Effector memory CD4-positive, alpha-beta T cell (primary cell): ENCODE measurements around the gene GAR1.
"Not testable (repeated sequence)": the region's sequence is repeated elsewhere in the genome, so short reads cannot be mapped to it uniquely, and the experiment has no call there.

ENCODE experiments used
- DNase-seq, 3 donors: peaks; one replicate each; pipeline ENCODE4 v3.0.0-alpha.2; 2020
- H3K27ac ChIP-seq: 2 replicates; pipeline ENCODE4 v1.7.0; 2013; ENCODE audit warnings: mild to moderate bottlenecking, low read length, moderate library complexity; ENCODE audit not compliant: insufficient read depth, poor library complexity, severe bottlenecking
- H3K27me3 ChIP-seq: replicated peaks from 2 replicates; pipeline ENCODE4 v1.7.0; 2013; ENCODE audit warnings: mild to moderate bottlenecking, low read length; ENCODE audit not compliant: insufficient read depth, control insufficient read depth, poor library complexity, severe bottlenecking
- H3K36me3 ChIP-seq: 2 replicates; pipeline ENCODE4 v1.7.0; 2013; ENCODE audit warnings: mild to moderate bottlenecking, low read length, moderate library complexity; ENCODE audit not compliant: control insufficient read depth, insufficient read depth
- H3K4me1 ChIP-seq: 2 replicates; pipeline ENCODE4 v1.7.0; 2013; ENCODE audit warnings: low read length, mild to moderate bottlenecking; ENCODE audit not compliant: control insufficient read depth, insufficient read depth, poor library complexity, severe bottlenecking
- H3K4me3 ChIP-seq: 2 replicates; pipeline ENCODE4 v1.7.0; 2013; ENCODE audit warnings: low read length, low read depth, mild to moderate bottlenecking; ENCODE audit not compliant: insufficient read depth, poor library complexity, severe bottlenecking
- H3K9me3 ChIP-seq: 2 replicates; pipeline ENCODE4 v1.7.0; 2013; ENCODE audit warnings: mild to moderate bottlenecking, low read length, moderate library complexity; ENCODE audit not compliant: control insufficient read depth

Gene GAR1

DNA sequence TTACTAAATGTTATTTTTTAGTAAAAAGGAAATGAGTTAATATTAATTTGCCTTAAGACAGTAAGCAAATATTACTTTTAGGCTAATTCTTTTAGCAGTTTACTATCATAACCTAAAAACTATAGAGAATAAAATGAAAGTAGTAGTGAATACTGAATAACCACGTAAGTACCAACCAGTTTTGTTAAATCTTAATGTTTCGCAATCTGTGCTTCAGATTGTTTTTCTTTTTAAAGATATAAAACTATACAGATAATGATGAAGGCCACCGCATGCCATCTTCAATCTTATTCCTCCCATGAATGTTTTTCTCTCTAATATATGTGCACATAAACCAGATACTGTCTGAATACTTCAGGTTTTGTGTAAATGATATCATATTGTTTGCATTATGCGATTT, 18.2 kb downstream of the GAR1 start:
- no peak for DNase-seq
- Histone ChIP-seq H3K4me1 (no peaks in the 10 kb centered on the region), H3K36me3 (no peaks in the 10 kb centered on the region), H3K27me3 (no peaks in the 10 kb centered on the region), H3K9me3 (no peaks in the 10 kb centered on the region), H3K27ac (no peak overlapping the region), H3K4me3 (no peak overlapping the region)

- Histone ChIP-seq H3K4me1 (no peaks in the 10 kb centered on the region), H3K27ac (no peak overlapping the region), H3K9me3 (no peaks in the 10 kb centered on the region), H3K36me3 (no peaks in the 10 kb centered on the region), H3K27me3 (no peaks in the 10 kb centered on the region), H3K4me3 (no peak overlapping the region)
- DNase-seq: no peak
Measured at GRCh38 chr4:109836985-109837384, 21.4 kb downstream of the GAR1 start.

- Histone ChIP-seq H3K27me3 (no peaks in the 10 kb centered on the region), H3K4me1 (no peaks in the 10 kb centered on the region), H3K9me3 (no peaks in the 10 kb centered on the region), H3K27ac (no peak overlapping the region), H3K36me3 (no peaks in the 10 kb centered on the region), H3K4me3 (no peak overlapping the region)
- DNase-seq: no peak
Measured at GRCh38 chr4:109846395-109847098, 31.0 kb downstream of the GAR1 start.

- no peak for DNase-seq
- H3K27me3 ChIP-seq: no peaks in the 10 kb centered on the region
- H3K36me3 ChIP-seq: no peaks in the 10 kb centered on the region
- no peak within 1 kb of the TSS for H3K4me3 ChIP-seq
- H3K9me3 ChIP-seq: no peaks in the 10 kb centered on the region
- no peak within 1 kb of the TSS for H3K27ac ChIP-seq
- no peaks in the 10 kb centered on the region for H3K4me1 ChIP-seq
Measured at GRCh38 chr4:109847896-109848442, 32.4 kb downstream of the GAR1 start, which contains the start of gene LRIT3. Gene LRIT3 (plus strand): TSS chr4:109848107. CDS start chr4:109848202, 95 bp downstream.

DNA sequence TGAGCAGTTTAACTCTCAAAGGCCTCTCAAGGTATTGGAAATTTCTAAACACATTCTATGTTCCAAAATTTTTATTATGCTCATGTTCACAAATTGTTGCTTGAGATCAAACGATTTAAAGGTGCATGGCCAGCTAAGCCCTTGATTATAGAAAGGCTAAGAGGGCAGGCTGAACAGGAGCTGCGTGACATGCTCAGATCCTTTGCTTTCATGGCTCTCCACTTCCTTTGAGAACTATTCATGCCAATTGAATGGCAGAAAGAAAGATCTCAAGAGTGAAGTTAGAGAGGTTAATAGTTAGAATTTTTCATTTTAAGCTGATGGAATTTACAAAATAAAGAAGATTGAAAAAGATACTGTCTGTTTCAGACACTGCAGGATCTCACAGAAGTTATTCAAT, 32.9 kb downstream of the GAR1 start:
- H3K4me3 ChIP-seq: no peak overlapping the region
- no peaks in the 10 kb centered on the region for H3K27me3 ChIP-seq
- no peaks in the 10 kb centered on the region for H3K9me3 ChIP-seq
- H3K27ac ChIP-seq: no peak overlapping the region
- H3K4me1 ChIP-seq: no peaks in the 10 kb centered on the region
- no peak for DNase-seq
- H3K36me3 ChIP-seq: no peaks in the 10 kb centered on the region

GRCh38 chr4:109850601-109851000, 35.0 kb downstream of the GAR1 start:
- DNase-seq: no peak
- H3K27ac ChIP-seq: no peak overlapping the region
- no peaks in the 10 kb centered on the region for H3K27me3 ChIP-seq
- no peaks in the 10 kb centered on the region for H3K36me3 ChIP-seq
- H3K9me3 ChIP-seq: no peaks in the 10 kb centered on the region
- H3K4me1 ChIP-seq: no peaks in the 10 kb centered on the region
- no peak overlapping the region for H3K4me3 ChIP-seq

DNA sequence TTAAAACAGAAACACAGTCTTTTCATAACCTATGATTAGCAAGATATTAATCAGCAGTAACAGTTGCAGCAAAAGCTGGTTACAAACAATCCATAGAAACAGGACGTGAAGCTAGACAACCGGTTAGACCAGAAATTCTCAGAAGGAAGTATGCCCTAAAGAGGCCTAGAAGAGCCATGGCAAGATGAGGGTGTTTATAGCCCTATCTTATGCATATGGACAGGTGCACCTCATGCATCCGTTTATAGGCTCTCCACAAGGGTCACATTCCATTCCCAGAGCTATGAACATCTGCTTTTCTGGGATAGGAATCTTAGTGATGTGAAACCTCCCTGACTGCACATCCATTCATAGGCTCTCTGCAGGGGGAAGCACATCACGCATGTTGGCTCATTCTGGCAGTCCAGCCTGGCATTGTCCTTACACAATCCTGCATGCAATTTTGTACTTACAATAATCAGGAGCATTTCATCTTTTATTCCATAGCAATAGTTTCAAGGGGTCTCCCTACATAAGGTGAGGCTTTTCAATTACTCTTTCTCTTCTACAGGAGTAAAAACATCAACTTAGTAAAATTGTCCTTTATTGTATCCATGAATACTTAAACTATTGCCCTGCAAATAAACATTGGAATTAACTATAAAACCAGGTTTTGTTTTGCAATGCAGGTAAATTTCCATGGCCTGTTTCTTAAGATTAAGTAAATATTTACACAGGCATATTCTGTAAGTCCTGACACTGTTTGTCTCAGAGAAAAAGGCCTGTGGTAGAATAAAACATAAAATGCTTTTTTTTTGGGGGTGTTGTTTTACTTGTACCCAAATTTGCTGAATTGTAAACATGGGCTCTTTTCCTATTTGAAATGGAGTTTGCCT, 44.1 kb downstream of the GAR1 start:
- not testable (repeated sequence) for H3K9me3 ChIP-seq, H3K4me1 ChIP-seq, H3K27me3 ChIP-seq, H3K27ac ChIP-seq, H3K4me3 ChIP-seq, DNase-seq, H3K36me3 ChIP-seq

GRCh38 chr4:109861271-109861670, 45.7 kb downstream of the GAR1 start:
- H3K27ac ChIP-seq: no peak overlapping the region
- no peak for DNase-seq
- no peak overlapping the region for H3K4me3 ChIP-seq
- H3K36me3 ChIP-seq: no peaks in the 10 kb centered on the region
- no peaks in the 10 kb centered on the region for H3K27me3 ChIP-seq
- H3K9me3 ChIP-seq: no peaks in the 10 kb centered on the region
- no peaks in the 10 kb centered on the region for H3K4me1 ChIP-seq

GRCh38 chr4:109861916-109862511, 46.5 kb downstream of the GAR1 start:
- Histone ChIP-seq H3K4me1 (no peaks in the 10 kb centered on the region), H3K36me3 (no peaks in the 10 kb centered on the region), H3K4me3 (no peak overlapping the region), H3K27ac (no peak overlapping the region), H3K9me3 (no peaks in the 10 kb centered on the region), H3K27me3 (no peaks in the 10 kb centered on the region)
- DNase-seq: no peak

DNA sequence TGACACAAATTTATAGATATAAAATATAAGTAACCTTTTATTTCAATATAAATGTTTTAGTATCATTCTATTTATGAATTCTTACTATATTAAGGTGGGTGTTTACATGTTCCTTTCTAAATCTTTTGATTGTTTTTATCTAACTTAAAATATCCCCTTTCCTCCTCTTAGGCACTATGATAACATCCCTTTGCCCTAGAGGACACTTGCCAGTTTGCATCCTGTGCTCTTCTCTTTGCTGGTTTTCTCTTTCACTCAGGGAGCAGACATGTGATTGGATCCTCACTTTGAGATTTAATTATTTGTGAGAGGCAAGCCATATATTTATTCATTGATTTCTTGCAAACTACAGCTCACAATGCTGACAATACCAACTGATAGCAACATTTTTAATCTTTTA, 48.6 kb downstream of the GAR1 start:
- Histone ChIP-seq H3K27me3 (no peaks in the 10 kb centered on the region), H3K36me3 (no peaks in the 10 kb centered on the region), H3K27ac (no peak overlapping the region), H3K9me3 (no peaks in the 10 kb centered on the region), H3K4me3 (no peak overlapping the region), H3K4me1 (no peaks in the 10 kb centered on the region)
- DNase-seq: no peak
